OCI-LY3 (cell line): Measurements from ENCODE around the gene SNAPC4.

Experiments used
- H2AFZ ChIP-seq: fragments of 200-600, 300-600 bp; shearing (Covaris generic); 2 replicates; pipeline ENCODE4 v1.6.0; 2014; ENCODE audit warnings: antibody characterized with exemption, low read depth, low read length
- H3K27ac ChIP-seq: fragments of 200-600, 300-600 bp; sonication (generic); 2 replicates; pipeline ENCODE4 v1.5.1; 2014; ENCODE audit warnings: mild to moderate bottlenecking, low read length, moderate library complexity, mixed read lengths
- H3K27me3 ChIP-seq: fragments of 200-600, 300-600 bp; sonication (generic); 2 replicates; pipeline ENCODE4 v1.6.1; 2014; ENCODE audit warnings: low read depth, low read length, mixed read lengths
- H3K36me3 ChIP-seq: fragments of 200-600, 300-600 bp; sonication (generic); replicated peaks from 2 replicates; pipeline ENCODE3; 2014; ENCODE audit warnings: low read depth, low read length, mixed read lengths
- H3K4me1 ChIP-seq: fragments of 300-600, 200-600 bp; sonication (generic); 2 replicates; pipeline ENCODE4 v1.6.1; 2014; ENCODE audit warnings: low read length, mixed read lengths
- H3K4me2 ChIP-seq: fragments of 200-600, 300-600 bp; sonication (generic); 2 replicates; pipeline ENCODE4 v1.6.1; 2014; ENCODE audit warnings: low read length, mixed read lengths
- H3K4me3 ChIP-seq: fragments of 300-600, 200-600 bp; sonication (generic); 2 replicates; pipeline ENCODE4 v1.5.1; 2014; ENCODE audit warnings: antibody characterized with exemption, mild to moderate bottlenecking, low read length, moderate library complexity
- H3K79me2 ChIP-seq: fragments of 300-600, 200-600 bp; shearing (Covaris generic); 2 replicates; pipeline ENCODE4 v1.6.1; 2014; ENCODE audit warnings: mild to moderate bottlenecking, low read length, mixed read lengths
- H3K9ac ChIP-seq: fragments of 300-600, 200-600 bp; shearing (Covaris generic); 2 replicates; pipeline ENCODE4 v1.6.0; 2014; ENCODE audit warnings: mild to moderate bottlenecking, low read length, moderate library complexity
- H3K9me3 ChIP-seq: fragments of 200-600, 300-600 bp; shearing (Covaris generic); 2 replicates; pipeline ENCODE4 v1.6.1; 2014; ENCODE audit warnings: low read length, mixed read lengths; ENCODE audit not compliant: insufficient read depth
- H4K20me1 ChIP-seq: fragments of 200-600, 300-600 bp; sonication (generic); 2 replicates; pipeline ENCODE4 v1.6.1; 2016; ENCODE audit warnings: low read length, mixed read lengths; ENCODE audit not compliant: insufficient read depth
- CTCF ChIP-seq: fragments of 200-600, 300-600 bp; sonication (generic); IDR thresholded peaks from 2 replicates; pipeline ENCODE4 v1.5.1; 2014; ENCODE audit warnings: antibody characterized with exemption, low read length, low read depth
- EZH2phosphoT487 ChIP-seq: fragments of 200-600 bp; shearing (Covaris generic); IDR thresholded peaks from 2 replicates; pipeline ENCODE4 v1.6.1; 2018; ENCODE audit warnings: antibody characterized with exemption, mixed run types, low read depth

The SNAPC4 gene

GRCh38 chr9:136423432-136424146, 23.6 kb upstream of the SNAPC4 start:
- no peak overlapping the region for H3K4me3 ChIP-seq
- TF ChIP-seq EZH2phosphoT487 (no peak), CTCF (no peak)
- H3K79me2 ChIP-seq: no peaks in the 10 kb centered on the region
- peaks cover 18% of the 10 kb centered on the region for H3K36me3 ChIP-seq
- H2AFZ ChIP-seq: no peak overlapping the region
- H3K27ac ChIP-seq: no peak overlapping the region
- H4K20me1 ChIP-seq: no peaks in the 10 kb centered on the region
- H3K9me3 ChIP-seq: no peaks in the 10 kb centered on the region
- no peak overlapping the region for H3K4me2 ChIP-seq
- H3K27me3 ChIP-seq: no peaks in the 10 kb centered on the region
- H3K4me1 ChIP-seq: no peaks in the 10 kb centered on the region
- H3K9ac ChIP-seq: no peak overlapping the region

- no peaks in the 10 kb centered on the region for H3K79me2 ChIP-seq
- no peak for TF ChIP-seq EZH2phosphoT487
- TF ChIP-seq CTCF: no peak
- no peaks in the 10 kb centered on the region for H4K20me1 ChIP-seq
- no peak overlapping the region for H2AFZ ChIP-seq
- H3K4me3 ChIP-seq: no peak overlapping the region
- peaks cover 22% of the 10 kb centered on the region for H3K36me3 ChIP-seq
- no peak overlapping the region for H3K9ac ChIP-seq
- no peaks in the 10 kb centered on the region for H3K27me3 ChIP-seq
- no peaks in the 10 kb centered on the region for H3K4me1 ChIP-seq
- no peak overlapping the region for H3K4me2 ChIP-seq
- no peak overlapping the region for H3K27ac ChIP-seq
- no peaks in the 10 kb centered on the region for H3K9me3 ChIP-seq
Measured at GRCh38 chr9:136422876-136423275, 22.9 kb upstream of the SNAPC4 start.

GRCh38 chr9:136421791-136422190, 21.8 kb upstream of the SNAPC4 start:
- no peaks in the 10 kb centered on the region for H3K79me2 ChIP-seq
- H3K9ac ChIP-seq: no peak overlapping the region
- H3K27me3 ChIP-seq: no peaks in the 10 kb centered on the region
- peaks cover 27% of the 10 kb centered on the region for H3K36me3 ChIP-seq
- H3K9me3 ChIP-seq: no peaks in the 10 kb centered on the region
- no peaks in the 10 kb centered on the region for H4K20me1 ChIP-seq
- H3K4me1 ChIP-seq: no peaks in the 10 kb centered on the region
- H2AFZ ChIP-seq: no peak overlapping the region
- no peak for TF ChIP-seq EZH2phosphoT487
- TF ChIP-seq CTCF: no peak
- no peak overlapping the region for H3K4me3 ChIP-seq
- no peak overlapping the region for H3K4me2 ChIP-seq
- H3K27ac ChIP-seq: no peak overlapping the region

- peaks cover 44% of the 10 kb centered on the region for H3K36me3 ChIP-seq
- H3K9me3 ChIP-seq: no peaks in the 10 kb centered on the region
Measured at GRCh38 chr9:136419092-136419420, 19.1 kb upstream of the SNAPC4 start.

More at GRCh38 chr9:136419092-136419420, 19.1 kb upstream of the SNAPC4 start:
- Histone ChIP-seq H4K20me1 (no peaks in the 10 kb centered on the region), H3K4me1 (no peaks in the 10 kb centered on the region), H3K27me3 (no peaks in the 10 kb centered on the region), H3K9ac (no peak overlapping the region), H2AFZ (no peak overlapping the region), H3K79me2 (peaks cover 4% of the 10 kb centered on the region; the same call in 1 of the 2 replicates), H3K4me3 (no peak overlapping the region), H3K27ac (no peak overlapping the region), H3K4me2 (no peak overlapping the region)
- no peak for TF ChIP-seq EZH2phosphoT487
- TF ChIP-seq CTCF: no peak
